AG20443 (cell line): ENCODE results near the gene BIN2.
"Not testable (repeated sequence)": the region's sequence is repeated elsewhere in the genome, so short reads cannot be mapped to it uniquely, and the experiment has no call there.

ENCODE experiments used
- DNase-seq: peaks from one replicate; pipeline ENCODE4 v3.0.0; 2012; ENCODE audit warnings: low spot score, mixed read lengths

BIN2 gene

DNA sequence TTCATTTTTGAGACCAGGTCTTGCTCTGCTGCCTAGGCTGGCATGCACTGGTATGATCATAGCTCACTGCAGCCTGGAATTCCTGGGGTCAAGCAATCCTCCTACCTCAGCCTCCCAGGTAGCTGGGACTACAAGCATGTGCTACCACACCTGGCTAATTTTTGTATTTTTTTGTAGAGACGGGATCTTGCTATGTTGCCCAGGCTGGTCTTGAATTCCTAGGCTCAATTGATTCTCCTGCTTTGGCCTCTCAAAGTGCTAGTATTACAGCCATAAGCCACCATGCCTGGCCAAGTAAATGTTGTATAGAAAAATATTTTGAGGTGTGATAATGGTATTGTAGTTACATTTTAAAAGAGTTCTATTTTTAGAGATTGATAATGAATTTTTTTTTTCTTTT is 12.6 kb downstream of the BIN2 start:
- DNase-seq = no peak

DNA sequence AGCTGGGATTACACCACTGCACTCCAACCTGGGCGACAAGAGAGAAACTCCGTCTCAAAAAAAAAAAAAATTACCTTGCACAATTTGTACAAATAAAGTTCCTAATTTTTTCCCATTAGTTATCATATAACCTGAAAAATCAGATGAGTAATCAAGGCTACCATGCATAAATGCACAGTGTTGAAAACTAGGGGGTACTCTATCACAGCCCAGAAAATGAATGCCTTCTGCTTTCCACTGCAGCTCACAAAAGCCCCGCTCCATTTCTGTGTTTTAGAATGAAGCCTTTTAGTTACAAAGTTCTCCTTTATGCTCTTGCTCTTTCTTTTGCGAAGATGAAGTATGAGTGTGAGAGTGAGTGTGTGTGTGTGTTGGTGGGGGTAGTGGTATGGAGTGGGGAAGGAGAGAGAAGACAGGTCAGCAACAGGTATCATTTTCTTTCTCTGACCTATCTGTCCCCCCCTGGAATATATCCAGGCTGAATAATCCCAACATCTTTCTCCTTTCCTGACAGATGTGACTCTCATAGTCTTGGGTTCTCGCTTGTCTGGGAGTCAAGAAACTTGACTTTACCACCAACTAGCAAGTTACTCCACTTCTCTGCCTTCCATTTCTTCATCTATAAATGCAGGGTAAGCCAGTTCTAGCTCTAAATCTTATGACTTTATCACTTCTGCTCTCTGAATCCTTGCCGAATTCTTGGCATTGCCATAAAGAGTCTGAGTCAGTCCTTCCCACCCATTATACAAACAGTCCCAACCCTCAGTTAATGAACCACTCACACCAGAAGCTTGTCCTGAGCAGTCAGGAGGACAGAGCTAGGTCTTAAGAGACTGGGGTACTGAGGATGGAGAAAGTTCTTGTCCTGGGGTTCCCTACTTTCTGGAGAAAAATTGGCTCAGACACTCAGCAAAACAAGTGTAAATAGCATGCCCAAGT is 16.1 kb downstream of the BIN2 start:
- peak; percentile 87 for DNase-seq

DNA sequence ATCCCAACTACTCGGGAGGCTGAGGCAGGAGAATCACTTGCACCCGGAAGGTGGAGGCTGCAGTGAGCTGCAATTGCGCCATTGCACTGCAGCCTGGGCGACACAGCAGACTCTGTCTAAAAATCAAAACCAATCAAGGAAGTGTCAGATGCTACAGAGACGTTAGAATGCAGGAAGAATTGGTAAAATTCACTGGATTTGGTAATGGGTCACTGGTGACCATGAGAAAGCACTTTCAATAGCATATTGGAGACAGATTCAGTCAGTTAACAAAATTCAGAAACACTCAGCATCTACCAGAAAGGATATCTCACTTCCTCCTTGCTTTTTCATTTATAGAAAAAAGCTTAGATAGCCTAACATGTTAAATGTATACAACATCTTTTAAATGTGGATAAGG is 17.5 kb downstream of the BIN2 start:
- no peak for DNase-seq

DNA sequence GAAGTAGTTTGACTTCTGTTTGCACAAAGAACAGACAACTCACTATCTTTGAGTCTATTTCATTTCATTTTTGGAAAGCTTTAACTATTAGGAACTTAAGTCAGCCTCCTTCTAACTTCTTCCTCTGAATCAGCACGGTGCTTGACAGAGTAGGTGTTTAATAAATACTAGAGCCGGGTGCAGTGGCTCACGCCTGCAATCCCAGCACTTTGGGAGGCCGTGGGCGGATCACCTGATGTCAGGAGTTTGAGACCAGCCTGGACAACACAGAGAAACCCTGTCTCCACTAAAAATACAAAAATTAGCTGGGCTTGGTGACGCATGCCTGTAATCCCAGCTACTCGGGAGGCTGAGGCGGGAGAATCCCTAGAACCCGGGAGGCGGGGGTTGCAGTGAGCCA is 23.2 kb downstream of the BIN2 start:
- DNase-seq = not testable (repeated sequence)

GRCh38 chr12:51295651-51296050 is 28.3 kb downstream of the BIN2 start:
- no peak for DNase-seq

DNA sequence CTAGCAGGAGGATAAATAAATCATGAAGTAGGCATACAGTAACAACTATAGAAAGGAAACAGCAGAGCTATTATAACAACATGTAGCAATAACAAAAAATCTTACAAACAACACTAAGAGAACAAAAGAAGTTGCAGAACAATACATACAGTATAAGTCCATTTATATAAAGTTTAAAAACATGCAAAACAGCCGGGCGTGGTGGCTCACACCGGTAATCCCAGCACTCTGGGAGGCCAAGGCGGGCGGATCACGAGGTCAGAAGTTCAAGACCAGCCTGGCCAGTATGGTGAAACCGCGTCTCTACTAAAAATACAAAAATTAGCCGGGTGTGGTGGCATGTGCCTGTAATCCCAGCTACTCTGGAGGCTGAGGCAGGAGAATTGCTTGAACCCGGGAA is 29.9 kb downstream of the BIN2 start:
- not testable (repeated sequence) for DNase-seq

GRCh38 chr12:51293696-51294095 is 30.3 kb downstream of the BIN2 start:
- no peak for DNase-seq

- not testable (repeated sequence) for DNase-seq
Observed at GRCh38 chr12:51291603-51292513, 32.1 kb downstream of the BIN2 start.

DNA sequence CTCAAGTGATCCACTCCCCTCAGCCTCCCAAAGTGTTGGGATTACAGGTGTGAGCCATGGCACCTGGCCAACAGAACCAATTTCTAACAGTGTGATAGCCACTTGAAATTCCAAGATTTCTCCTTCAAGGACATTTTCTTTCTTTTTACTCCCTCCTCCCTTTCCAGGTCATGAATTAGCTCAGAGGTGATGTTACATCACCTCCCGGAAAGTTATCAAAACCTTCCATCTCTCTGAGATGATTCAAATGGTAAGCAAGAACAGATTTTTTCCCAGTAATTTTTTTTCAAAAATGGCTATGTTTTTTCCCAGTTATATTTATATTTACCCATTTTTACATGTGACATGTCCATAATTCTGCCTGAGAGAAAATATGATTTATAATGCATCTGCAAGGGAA is 38.1 kb downstream of the BIN2 start:
- no peak for DNase-seq

- peak; percentile 65 for DNase-seq
Observed at GRCh38 chr12:51281202-51281924, 42.6 kb downstream of the BIN2 start.

DNA sequence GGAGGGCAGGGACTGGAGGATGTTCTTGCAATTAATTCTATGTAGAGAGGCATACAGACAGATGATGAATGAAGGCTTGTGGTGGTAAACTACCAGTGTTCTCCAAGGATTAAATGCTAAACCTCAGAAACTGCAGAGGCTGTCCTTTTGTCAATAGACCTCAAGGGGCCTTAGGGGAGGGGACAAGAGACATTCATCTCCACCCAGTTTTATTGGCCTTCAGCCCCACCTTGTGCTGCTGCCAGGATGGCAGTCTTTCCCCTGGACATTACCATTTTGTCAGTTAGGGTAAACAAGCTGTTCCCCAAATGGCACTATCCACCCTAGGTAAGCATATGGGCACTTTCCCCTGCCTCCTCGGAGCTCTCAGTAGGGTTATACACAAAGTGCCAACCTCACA is 48.9 kb downstream of the BIN2 start:
- no peak for DNase-seq

- DNase-seq = not testable (repeated sequence)
Observed at GRCh38 chr12:51272810-51273209, 51.2 kb downstream of the BIN2 start.

GRCh38 chr12:51270951-51271518 is 52.9 kb downstream of the BIN2 start:
- peak; percentile 77 for DNase-seq

GRCh38 chr12:51270067-51270950 is 53.7 kb downstream of the BIN2 start, which contains the start of gene SMAGP:
TSS of gene SMAGP (minus strand) at chr12:51270415. CDS start at chr12:51269278, 1,137 bp downstream.
- DNase-seq = peak; percentile 63

GRCh38 chr12:51269174-51270066 is 54.6 kb downstream of the BIN2 start:
- DNase-seq = peak; percentile 72

DNA sequence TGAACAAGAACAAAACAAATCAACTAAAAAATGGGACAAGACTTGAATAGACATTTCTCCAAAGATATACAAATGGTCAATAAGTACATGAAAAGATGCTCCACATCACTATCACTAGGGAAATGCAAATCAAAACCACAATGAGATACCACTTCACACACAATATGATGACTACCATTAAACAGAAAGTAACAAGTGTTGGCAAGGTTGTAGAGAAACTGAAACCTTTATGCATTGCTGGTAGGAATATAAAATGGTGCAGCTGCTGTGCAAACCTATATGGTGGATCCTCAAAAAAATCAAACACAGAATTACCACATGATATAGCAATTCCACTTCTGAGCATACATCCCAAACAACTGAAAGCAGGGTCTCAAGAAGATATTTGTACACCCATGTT is 59.0 kb downstream of the BIN2 start:
- DNase-seq = no peak

- DNase-seq = no peak
Observed at GRCh38 chr12:51264297-51264696, 59.7 kb downstream of the BIN2 start.

- DNase-seq = no peak
Observed at GRCh38 chr12:51263341-51263740, 60.6 kb downstream of the BIN2 start.

- no peak for DNase-seq
Observed at GRCh38 chr12:51262758-51263177, 61.2 kb downstream of the BIN2 start.
